ENCODE data around the gene TMEM131. TPM values are rescaled to one million over a fixed set of nuclear protein-coding genes. Genes with fewer than 3 reads are reported as not detected.
"Not testable (repeated sequence)": the region's sequence is repeated elsewhere in the genome, so short reads cannot be mapped to it uniquely, and the experiment has no call there.

The TMEM131 gene
- total RNA-seq, 1 donor from 2014 or later, result 35.4 TPM

GRCh38 chr2:98027538-98027937 lies 31.8 kb upstream of the TMEM131 start:
- no peak for DNase-seq (ENCODE audit: extremely low spot score in 2 of 2)
- Histone ChIP-seq H3K4me1 (no peaks in the 10 kb centered on the region), H3K27ac (no peak overlapping the region), H3K9me3 (no peaks in the 10 kb centered on the region), H3K36me3 (no peaks in the 10 kb centered on the region), H3K27me3 (no peaks in the 10 kb centered on the region), H3K4me3 (no peak overlapping the region)
- intact Hi-C loops (cut with DNase I), result no loop called here
- TF ChIP-seq, protein P1, sequence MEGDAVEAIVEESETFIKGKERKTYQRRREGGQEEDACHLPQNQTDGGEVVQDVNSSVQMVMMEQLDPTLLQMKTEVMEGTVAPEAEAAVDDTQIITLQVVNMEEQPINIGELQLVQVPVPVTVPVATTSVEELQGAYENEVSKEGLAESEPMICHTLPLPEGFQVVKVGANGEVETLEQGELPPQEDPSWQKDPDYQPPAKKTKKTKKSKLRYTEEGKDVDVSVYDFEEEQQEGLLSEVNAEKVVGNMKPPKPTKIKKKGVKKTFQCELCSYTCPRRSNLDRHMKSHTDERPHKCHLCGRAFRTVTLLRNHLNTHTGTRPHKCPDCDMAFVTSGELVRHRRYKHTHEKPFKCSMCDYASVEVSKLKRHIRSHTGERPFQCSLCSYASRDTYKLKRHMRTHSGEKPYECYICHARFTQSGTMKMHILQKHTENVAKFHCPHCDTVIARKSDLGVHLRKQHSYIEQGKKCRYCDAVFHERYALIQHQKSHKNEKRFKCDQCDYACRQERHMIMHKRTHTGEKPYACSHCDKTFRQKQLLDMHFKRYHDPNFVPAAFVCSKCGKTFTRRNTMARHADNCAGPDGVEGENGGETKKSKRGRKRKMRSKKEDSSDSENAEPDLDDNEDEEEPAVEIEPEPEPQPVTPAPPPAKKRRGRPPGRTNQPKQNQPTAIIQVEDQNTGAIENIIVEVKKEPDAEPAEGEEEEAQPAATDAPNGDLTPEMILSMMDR (IDR thresholded peaks at IDR 0.05), result no peak

GRCh38 chr2:98026927-98027522 lies 31.3 kb upstream of the TMEM131 start:
- no peak overlapping the region for H3K4me3 ChIP-seq
- TF ChIP-seq POLR2A (IDR thresholded peaks at IDR 0.05), result no peak
- no peak for TF ChIP-seq POLR2AphosphoS5 (IDR thresholded peaks at IDR 0.05; ENCODE audit: insufficient read depth in 1 of 2, low read depth in 1 of 2)
- TF ChIP-seq, protein P1 (IDR thresholded peaks at IDR 0.05), result no peak
- intact Hi-C loops (cut with DNase I), result no loop called here
- H3K27me3 ChIP-seq, result no peaks in the 10 kb centered on the region
- no peaks in the 10 kb centered on the region for H3K4me1 ChIP-seq
- no peak for DNase-seq (ENCODE audit: extremely low spot score in 2 of 2)
- H3K27ac ChIP-seq, result no peak overlapping the region
- no peaks in the 10 kb centered on the region for H3K9me3 ChIP-seq
- no peaks in the 10 kb centered on the region for H3K36me3 ChIP-seq

- H3K4me1 ChIP-seq, result no peaks in the 10 kb centered on the region
- no peak overlapping the region for H3K4me3 ChIP-seq
- H3K36me3 ChIP-seq, result no peaks in the 10 kb centered on the region
- no peaks in the 10 kb centered on the region for H3K9me3 ChIP-seq
- H3K27ac ChIP-seq, result no peak overlapping the region
- DNase-seq (ENCODE audit: extremely low spot score in 2 of 2), result no peak
- TF ChIP-seq POLR2A (IDR thresholded peaks at IDR 0.05), result no peak
- TF ChIP-seq, protein P1 (IDR thresholded peaks at IDR 0.05), result no peak
- intact Hi-C loops (cut with DNase I), result no loop called here
- no peaks in the 10 kb centered on the region for H3K27me3 ChIP-seq
Observed at GRCh38 chr2:98026292-98026691, 30.5 kb upstream of the TMEM131 start.

DNA sequence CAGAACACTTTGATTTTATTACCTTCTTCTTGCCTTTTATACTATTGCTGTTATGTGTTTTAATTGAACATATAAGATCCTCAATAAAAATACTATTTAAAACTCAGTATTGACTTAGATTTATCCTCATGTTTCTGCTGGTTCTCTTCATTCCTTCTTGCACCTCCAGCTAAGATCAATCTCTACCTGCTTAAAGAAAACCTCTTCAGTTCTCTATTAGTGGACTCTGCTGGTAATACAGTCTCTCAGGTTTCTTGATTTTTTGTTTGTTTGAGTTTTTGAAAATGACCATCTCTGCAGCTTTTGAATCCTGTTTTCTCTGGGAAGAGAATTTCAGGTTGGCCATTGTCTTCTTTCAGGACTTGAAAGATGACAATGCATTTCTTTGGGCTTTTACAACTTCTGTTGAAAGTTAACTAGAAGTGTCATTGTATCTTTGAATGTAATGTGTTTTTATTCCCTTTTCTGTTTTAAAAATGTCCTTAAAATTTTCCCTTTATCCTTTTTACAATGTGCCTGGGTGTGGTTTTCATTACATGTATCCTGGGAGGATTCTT lies 29.8 kb upstream of the TMEM131 start:
- Histone ChIP-seq H3K4me1 (no peaks in the 10 kb centered on the region), H3K9me3 (no peaks in the 10 kb centered on the region), H3K27ac (no peak overlapping the region), H3K36me3 (no peaks in the 10 kb centered on the region), H3K4me3 (no peak overlapping the region), H3K27me3 (no peaks in the 10 kb centered on the region)
- DNase-seq (ENCODE audit: extremely low spot score in 2 of 2), result no peak
- no peak for TF ChIP-seq POLR2A (IDR thresholded peaks at IDR 0.05)
- TF ChIP-seq, protein P1 (IDR thresholded peaks at IDR 0.05), result no peak
- intact Hi-C loops (cut with DNase I), result no loop called here

GRCh38 chr2:98022067-98022466 lies 26.3 kb upstream of the TMEM131 start:
- H3K36me3 ChIP-seq; H3K27me3 ChIP-seq; DNase-seq (ENCODE audit: extremely low spot score in 2 of 2); H3K4me1 ChIP-seq; H3K4me3 ChIP-seq; intact Hi-C loops (cut with DNase I); H3K9me3 ChIP-seq; H3K27ac ChIP-seq: not testable (repeated sequence)

Data from vagina (tissue), 2 donors.